Body of pancreas (tissue), 4 donors: ENCODE data around the gene C3orf49.

Experiments
- CTCF ChIP-seq, 7 experiments: fragments of 450-650 bp in 4 of 7; fragments of 200-600 bp in 3 of 7; sonication (generic) in 3 of 7; IDR thresholded peaks; one replicate each; pipeline ENCODE4 v1.5.1; 2016 to 2019; ENCODE audit warnings: antibody characterized with exemption in 7 of 7
- POLR2A ChIP-seq, 3 donors: fragments of 450-650 bp; IDR thresholded peaks; one replicate each; pipeline ENCODE4 v1.6.1; 2016; ENCODE audit warnings: antibody characterized with exemption in 3 of 3, mild to moderate bottlenecking in 2 of 3

DNA sequence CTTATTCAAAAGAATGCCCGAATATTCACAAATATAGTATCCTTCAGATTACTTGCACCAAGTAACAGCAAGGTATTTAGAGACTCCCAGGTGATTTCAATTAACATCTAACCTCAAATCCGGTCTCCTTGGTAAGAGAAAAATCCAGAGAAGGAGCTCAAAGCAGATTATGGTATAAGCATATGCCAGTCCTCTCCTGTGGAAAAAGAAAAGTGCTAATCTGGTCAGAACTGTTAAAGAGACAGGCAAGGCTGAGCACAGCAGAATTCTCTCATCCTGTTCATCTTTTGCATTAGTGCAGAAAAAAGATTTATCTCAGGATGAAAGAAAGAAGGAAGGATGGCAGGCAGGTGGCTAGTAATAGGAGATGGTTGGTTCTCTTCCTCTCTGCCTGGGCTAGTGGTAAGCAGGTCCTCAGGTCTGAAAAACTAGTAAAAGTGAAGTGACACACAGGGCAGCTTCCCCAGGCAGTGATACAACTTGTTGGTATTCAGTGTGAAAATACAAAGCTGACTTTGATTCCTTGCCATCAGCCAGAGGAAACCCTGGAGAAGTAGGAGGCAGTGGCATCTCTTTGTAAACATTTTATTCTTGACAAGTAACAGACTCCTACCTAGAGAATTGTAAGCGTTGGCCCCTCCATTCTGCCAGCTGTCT, 58.8 kb downstream of the C3orf49 start:
- TF ChIP-seq POLR2A (IDR thresholded peaks at IDR 0.05) (no peak), CTCF (IDR thresholded peaks at IDR 0.05) (no peak)
